Activated CD8-positive, alpha-beta memory T cell treated with anti-CD3 and anti-CD28 coated beads, Interleukin-2, amount 50 U/mL, for 24 hours (primary cell): ENCODE measurements around the gene RAI2.

Experiments used
- DNase-seq: peaks from one replicate; pipeline ENCODE4 v3.0.0-alpha.2; 2020; ENCODE audit errors: extremely low read depth

The RAI2 gene

GRCh38 chrX:17829566-17829965 is 31.5 kb downstream of the RAI2 start:
- DNase-seq: no peak

DNA sequence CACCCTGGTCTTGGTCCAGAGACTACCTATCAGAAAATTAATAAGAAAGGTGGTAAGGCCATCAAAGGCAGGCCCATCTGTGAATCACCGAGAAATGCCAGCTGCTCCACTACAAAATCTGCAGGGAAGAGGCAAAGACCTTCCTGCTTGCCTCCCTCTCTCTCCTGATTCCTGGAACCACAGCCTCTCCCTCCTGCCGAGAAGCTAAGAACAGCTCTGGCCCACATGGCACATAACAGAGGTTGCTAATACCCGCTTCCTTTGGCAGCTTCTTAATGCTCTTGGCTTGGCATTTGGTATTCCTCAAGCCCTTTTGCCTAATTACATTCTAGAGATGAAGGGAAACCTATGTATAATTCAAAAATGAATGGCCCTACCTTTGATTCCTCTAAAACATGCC is 32.9 kb downstream of the RAI2 start:
- DNase-seq: no peak

- no peak for DNase-seq
Observed at GRCh38 chrX:17826609-17827496, 34.2 kb downstream of the RAI2 start.

DNA sequence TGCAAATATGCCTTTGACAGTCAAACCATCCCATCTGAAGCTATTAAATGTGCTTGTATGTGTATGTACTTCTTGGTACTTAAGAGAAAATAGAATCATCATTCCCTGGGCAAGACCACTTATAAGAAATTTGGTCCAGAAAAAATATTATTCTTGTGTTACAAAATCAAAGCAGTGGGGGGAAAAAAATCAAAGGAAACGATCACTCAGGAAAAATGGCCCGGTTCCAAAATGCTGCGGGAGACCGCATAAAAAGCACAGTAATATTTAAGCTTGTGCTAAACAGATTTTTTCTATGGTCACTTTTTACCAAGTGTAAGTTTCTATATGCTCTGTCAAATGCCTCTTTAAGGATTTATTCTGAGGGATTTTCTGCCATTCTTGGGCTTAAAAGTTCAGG is 36.1 kb downstream of the RAI2 start:
- DNase-seq: no peak

- DNase-seq: no peak
Observed at GRCh38 chrX:17822351-17822750, 38.7 kb downstream of the RAI2 start.

- DNase-seq: no peak
Observed at GRCh38 chrX:17820100-17820499, 41.0 kb downstream of the RAI2 start.

DNA sequence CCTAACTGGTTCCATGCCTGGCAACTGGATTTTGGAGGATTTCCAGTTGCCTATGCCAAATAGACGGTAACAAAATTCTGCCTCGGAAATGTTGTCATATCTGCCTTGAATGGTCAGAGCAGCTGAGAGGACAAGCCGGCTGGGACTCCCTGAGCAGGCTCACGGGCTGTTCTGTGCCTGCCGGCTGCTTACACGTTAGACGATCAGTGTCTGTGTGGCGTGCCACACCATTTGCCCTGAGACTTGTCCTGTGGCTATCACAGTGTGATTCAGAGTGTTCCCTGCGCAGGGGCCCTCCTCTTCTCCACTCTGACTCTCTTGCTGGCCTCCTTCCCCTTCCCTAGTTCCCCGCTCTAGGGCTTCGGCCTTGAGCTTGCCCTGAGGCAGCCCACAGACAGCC is 42.4 kb downstream of the RAI2 start:
- no peak for DNase-seq

GRCh38 chrX:17817251-17817650 is 43.8 kb downstream of the RAI2 start:
- DNase-seq: no peak

GRCh38 chrX:17814557-17814956 is 46.5 kb downstream of the RAI2 start:
- no peak for DNase-seq

- DNase-seq: no peak
Observed at GRCh38 chrX:17814059-17814458, 47.0 kb downstream of the RAI2 start.

GRCh38 chrX:17813277-17813676 is 47.8 kb downstream of the RAI2 start:
- no peak for DNase-seq

DNA sequence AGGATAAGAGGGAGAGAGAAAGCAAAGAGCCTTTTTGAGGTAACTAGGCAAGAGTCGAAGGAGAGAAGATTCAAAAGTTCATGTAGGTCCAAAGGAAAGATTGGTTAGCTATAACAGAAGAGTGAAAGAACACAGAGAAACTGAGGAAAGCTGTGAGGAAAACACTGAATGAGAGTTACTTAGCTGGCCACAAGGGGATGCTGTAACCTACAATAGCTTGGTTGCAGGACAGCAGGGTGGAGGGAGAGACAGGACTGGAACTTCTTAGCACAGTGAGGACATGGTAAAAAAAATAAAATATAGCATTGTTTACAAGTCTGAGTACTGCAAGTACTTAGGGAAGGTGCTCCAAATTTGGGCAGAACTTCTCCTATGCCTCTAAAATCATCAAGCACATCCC is 48.3 kb downstream of the RAI2 start:
- DNase-seq: no peak

DNA sequence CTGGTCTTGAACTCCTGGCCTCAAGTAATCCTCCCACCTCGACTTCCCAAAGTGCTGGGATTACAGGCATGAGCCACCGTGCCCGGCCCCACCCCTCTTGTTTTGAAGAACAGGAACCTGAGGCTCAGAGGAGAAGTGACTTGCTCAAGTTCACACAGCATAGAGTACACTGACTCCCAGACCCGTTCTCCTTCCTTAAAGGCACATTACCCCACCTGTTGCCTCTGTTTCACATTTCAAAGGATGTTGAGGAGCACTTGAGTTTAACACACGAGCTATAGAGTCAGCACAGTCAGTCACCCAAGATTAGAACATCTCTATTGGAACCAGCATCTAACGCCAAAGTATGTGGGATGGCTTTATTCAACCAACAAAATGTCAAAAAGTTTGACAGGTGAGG is 51.1 kb downstream of the RAI2 start:
- no peak for DNase-seq

DNA sequence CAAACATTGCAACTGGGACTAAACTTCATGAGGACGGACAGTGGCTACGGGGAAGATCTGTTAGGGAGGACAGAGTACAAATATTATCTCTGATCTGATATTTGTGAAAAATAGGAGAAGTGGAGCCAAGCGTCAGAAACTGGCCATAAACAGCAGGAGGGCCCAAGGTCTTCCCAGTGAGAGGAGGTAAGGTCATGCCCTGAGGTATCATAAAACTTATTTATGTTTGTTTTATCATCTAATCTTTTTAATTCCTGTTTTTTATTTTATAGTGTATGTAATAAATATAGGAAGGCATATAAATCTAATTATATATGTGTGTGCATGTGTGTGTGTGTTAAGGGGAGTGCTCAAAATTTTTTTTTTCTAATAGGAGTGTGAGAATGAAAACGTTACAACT is 51.8 kb downstream of the RAI2 start:
- no peak for DNase-seq

DNA sequence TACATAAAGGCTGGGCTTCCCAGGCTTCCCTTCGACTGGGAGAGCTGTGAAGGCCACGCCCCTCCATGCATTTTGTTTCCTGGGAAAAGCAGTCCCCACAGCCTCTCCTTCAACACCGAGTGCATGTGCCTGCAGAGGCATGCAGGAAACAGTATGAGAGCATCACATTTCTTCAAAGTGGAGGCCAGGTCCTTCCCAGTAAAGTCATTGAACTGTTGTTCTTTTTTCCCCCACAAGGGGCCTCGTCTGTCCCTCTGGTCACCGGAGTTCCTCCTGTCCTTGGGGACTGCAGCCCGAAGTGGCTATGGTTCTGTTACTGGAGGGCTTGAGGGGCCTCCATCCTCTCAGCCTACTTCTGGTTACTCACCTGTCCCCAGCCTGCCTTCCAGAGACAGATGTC is 56.0 kb downstream of the RAI2 start:
- no peak for DNase-seq

GRCh38 chrX:17803449-17803848 is 57.6 kb downstream of the RAI2 start:
- DNase-seq: no peak

DNA sequence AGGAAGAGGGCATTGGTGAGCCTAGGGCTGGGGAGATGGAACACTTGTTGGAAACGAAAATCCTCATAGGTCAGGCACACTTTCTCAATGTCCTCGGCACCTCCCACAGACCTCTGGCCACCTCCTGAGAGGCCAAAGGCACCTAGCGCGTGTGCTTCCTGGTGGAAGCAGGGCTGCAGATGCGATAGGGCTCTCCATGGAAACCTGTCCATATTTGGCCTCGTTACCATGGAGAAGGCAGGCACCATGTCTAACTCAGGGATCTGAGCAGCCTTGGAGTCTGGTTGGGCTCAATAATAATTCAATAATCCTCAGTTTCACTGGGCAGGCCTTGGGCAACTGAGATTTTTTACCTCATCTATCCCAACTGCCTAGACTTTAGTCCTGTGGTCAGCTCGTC is 58.3 kb downstream of the RAI2 start:
- no peak for DNase-seq

DNA sequence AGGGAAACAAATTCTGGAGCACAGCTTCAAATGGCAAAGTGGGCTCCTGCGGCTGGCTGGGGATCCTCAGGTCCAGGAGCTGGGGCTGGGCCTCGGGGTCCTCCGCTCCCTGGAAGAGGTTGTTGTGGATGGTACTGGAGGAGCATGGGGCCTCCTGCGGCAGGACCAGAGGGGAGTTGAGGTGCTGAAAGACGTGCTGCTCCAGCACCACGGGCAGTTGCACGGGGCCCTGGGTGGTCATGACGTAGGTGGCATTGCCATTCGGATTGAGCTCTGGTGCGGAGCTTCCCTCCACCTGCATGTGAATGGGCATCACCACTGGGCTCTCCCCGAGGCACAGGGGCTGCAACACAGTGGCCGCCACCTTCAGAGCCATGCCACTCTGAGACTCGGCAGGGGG is 59.7 kb downstream of the RAI2 start:
- no peak for DNase-seq

GRCh38 chrX:17798921-17799320 is 62.2 kb downstream of the RAI2 start:
- no peak for DNase-seq

DNA sequence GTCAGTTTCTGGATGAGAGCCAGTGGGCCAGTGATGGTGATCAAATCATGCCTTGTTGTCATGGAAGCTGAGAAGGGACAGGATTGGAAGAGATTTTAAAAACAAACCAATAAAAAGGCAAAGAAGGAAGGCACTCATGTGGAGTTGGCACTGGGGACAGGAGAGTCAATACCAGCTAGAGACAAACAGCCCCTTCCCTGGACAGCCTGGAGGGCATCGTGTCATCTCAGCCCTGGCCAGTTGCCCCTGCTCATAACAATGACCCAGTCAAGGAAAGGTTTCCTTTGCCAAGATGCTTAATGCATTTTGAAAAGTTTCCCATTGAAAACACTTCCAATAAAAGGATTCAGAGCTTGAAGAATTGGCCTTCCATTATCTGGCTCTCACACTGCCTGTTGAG is 68.3 kb downstream of the RAI2 start:
- no peak for DNase-seq

DNA sequence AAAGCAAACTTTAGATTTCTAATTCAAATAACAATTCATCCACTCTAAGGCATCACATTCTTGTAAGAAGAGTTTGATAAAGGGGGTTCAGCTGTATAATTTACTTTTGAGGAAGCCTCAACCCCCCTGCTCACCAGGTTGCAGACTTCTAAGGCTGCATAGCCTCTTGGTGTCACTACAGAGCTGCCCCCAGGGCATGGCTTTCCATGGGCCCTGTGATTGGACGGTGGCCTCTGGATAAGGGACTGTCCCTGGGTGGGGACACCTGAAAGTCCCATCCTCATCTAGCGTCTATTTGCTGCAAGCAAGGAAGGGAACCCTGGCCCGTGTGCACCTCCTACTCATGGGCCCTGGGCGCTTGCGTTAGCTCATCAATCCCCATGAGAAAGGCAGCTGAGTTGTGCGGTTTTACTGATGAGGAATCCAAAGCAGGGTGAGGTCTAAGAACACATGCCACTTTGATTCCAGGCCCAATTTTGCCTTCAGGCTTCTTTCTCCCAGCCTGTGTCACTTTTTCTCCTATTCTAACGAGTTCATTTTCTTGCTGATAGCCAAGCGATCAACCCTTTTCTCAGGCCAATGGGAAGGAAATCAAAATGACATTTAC is 72.0 kb downstream of the RAI2 start:
- no peak for DNase-seq

- peak; percentile 1 for DNase-seq
Observed at GRCh38 chrX:17788439-17788838, 72.7 kb downstream of the RAI2 start.

- no peak for DNase-seq
Observed at GRCh38 chrX:17787557-17787956, 73.5 kb downstream of the RAI2 start.
